Glutamatergic neuron (in vitro differentiated cells): Measurements from ENCODE around the gene MDM4. TPM values are rescaled to one million over a fixed set of nuclear protein-coding genes. Genes with fewer than 3 reads are reported as not detected.
A peak's percentile ranks its signal among the peaks of the same experiment; 100 is the strongest.

ENCODE experiments used
- DNase-seq: peaks from one replicate; pipeline ENCODE4 v3.0.0; 2022
- H3K27ac Mint-ChIP-seq: one replicate; pipeline ENCODE4 v1.8.0; 2020; ENCODE audit warnings: mild to moderate bottlenecking, mixed read lengths, inconsistent platforms; ENCODE audit not compliant: unreplicated experiment
- H3K27me3 Mint-ChIP-seq: one replicate; pipeline ENCODE4 v1.8.0; 2020; ENCODE audit warnings: mild to moderate bottlenecking, moderate library complexity, mixed read lengths, inconsistent platforms; ENCODE audit not compliant: unreplicated experiment
- H3K36me3 Mint-ChIP-seq: one replicate; pipeline ENCODE4 v1.8.0; 2020; ENCODE audit warnings: mild to moderate bottlenecking, mixed read lengths, inconsistent platforms; ENCODE audit not compliant: unreplicated experiment
- H3K4me1 Mint-ChIP-seq: one replicate; pipeline ENCODE4 v1.8.0; 2020; ENCODE audit warnings: mild to moderate bottlenecking, low read depth, mixed read lengths, inconsistent platforms; ENCODE audit not compliant: unreplicated experiment
- H3K4me3 Mint-ChIP-seq: one replicate; pipeline ENCODE4 v1.8.0; 2020; ENCODE audit warnings: mild to moderate bottlenecking, mixed read lengths, inconsistent platforms; ENCODE audit not compliant: unreplicated experiment
- H3K9me3 Mint-ChIP-seq: one replicate; pipeline ENCODE4 v1.8.0; 2020; ENCODE audit warnings: mild to moderate bottlenecking, moderate library complexity, mixed read lengths, inconsistent platforms; ENCODE audit not compliant: unreplicated experiment
- CTCF ChIP-seq: fragments of 200-600 bp; sonication (generic); IDR thresholded peaks from one replicate; pipeline ENCODE4 v1.5.0; 2021; ENCODE audit not compliant: partially characterized antibody, unreplicated experiment
- total RNA-seq: library from RNA; stranded (reverse); fragmentation: NEBNext Ultra II Directional; extraction: Animal tissue kit (Norgen Biotek cat#: 25700); gene quantifications from one replicate; pipeline ENCODE4 v1.2.1, GENCODE V29; 2021; ENCODE audit not compliant: unreplicated experiment

Gene MDM4
- total RNA-seq, 1 donor from 2014 or later: 93.9 TPM

GRCh38 chr1:204591473-204592090 is 75.4 kb downstream of the MDM4 start:
- Mint-ChIP-seq H3K36me3 (no peaks in the 10 kb centered on the region), H3K27me3 (no peaks in the 10 kb centered on the region), H3K4me1 (peaks cover 24% of the 10 kb centered on the region), H3K27ac (no peak overlapping the region), H3K4me3 (no peak overlapping the region), H3K9me3 (peaks cover 2% of the 10 kb centered on the region)
- TF ChIP-seq CTCF: no peak
- DNase-seq: no peak

GRCh38 chr1:204592246-204592948 is 76.2 kb downstream of the MDM4 start:
- Mint-ChIP-seq H3K4me3 (peak overlapping the region; percentile 6), H3K27me3 (no peaks in the 10 kb centered on the region), H3K9me3 (no peaks in the 10 kb centered on the region), H3K4me1 (peaks cover 24% of the 10 kb centered on the region), H3K36me3 (no peaks in the 10 kb centered on the region), H3K27ac (peak overlapping the region; percentile 24)
- DNase-seq: no peak
- no peak for TF ChIP-seq CTCF

GRCh38 chr1:204598319-204598969 is 82.2 kb downstream of the MDM4 start:
- TF ChIP-seq CTCF: no peak
- H3K4me1 Mint-ChIP-seq: peaks cover 24% of the 10 kb centered on the region
- H3K9me3 Mint-ChIP-seq: peaks cover 2% of the 10 kb centered on the region
- H3K27ac Mint-ChIP-seq: no peak overlapping the region
- no peak for DNase-seq
- no peaks in the 10 kb centered on the region for H3K27me3 Mint-ChIP-seq
- H3K4me3 Mint-ChIP-seq: no peak overlapping the region
- no peaks in the 10 kb centered on the region for H3K36me3 Mint-ChIP-seq

- no peak for TF ChIP-seq CTCF
- H3K36me3 Mint-ChIP-seq: no peaks in the 10 kb centered on the region
- DNase-seq: no peak
- no peaks in the 10 kb centered on the region for H3K27me3 Mint-ChIP-seq
- peaks cover 24% of the 10 kb centered on the region for H3K4me1 Mint-ChIP-seq
- H3K27ac Mint-ChIP-seq: no peak overlapping the region
- H3K9me3 Mint-ChIP-seq: peaks cover 2% of the 10 kb centered on the region
- no peak overlapping the region for H3K4me3 Mint-ChIP-seq
Measured at GRCh38 chr1:204599098-204599497, 82.9 kb downstream of the MDM4 start.

GRCh38 chr1:204599596-204599995 is 83.4 kb downstream of the MDM4 start:
- peaks cover 2% of the 10 kb centered on the region for H3K9me3 Mint-ChIP-seq
- peaks cover 24% of the 10 kb centered on the region for H3K4me1 Mint-ChIP-seq
- no peaks in the 10 kb centered on the region for H3K27me3 Mint-ChIP-seq
- H3K4me3 Mint-ChIP-seq: no peak overlapping the region
- H3K27ac Mint-ChIP-seq: no peak overlapping the region
- no peak for TF ChIP-seq CTCF
- no peaks in the 10 kb centered on the region for H3K36me3 Mint-ChIP-seq
- DNase-seq: no peak
